ENCODE measurements around the gene SLC31A1. TPM values are rescaled to one million over a fixed set of nuclear protein-coding genes. Genes with fewer than 3 reads are reported as not detected.
"Not testable (repeated sequence)": the region's sequence is repeated elsewhere in the genome, so short reads cannot be mapped to it uniquely, and the experiment has no call there.

Gene SLC31A1
- total RNA-seq, 1 donor from 2014 or later, result 20.0 TPM

DNA sequence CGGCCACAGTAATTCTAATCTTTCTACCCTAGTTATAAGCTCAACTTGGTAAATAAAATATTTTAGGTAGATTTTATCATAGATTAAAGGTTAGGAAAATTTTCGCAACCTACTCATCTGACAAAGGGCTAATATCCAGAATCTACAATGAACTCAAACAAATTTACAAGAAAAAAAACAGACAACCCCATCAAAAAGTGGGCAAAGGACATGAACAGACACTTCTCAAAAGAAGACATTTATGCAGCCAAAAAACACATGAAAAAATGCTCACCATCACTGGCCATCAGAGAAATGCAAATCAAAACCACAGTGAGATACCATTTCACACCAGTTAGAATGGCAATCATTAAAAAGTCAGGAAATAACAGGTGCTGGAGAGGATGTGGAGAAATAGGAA is 28.3 kb downstream of the SLC31A1 start:
- H3K27me3 Mint-ChIP-seq (ENCODE audit: low read depth); H3K27ac Mint-ChIP-seq; DNase-seq (ENCODE audit: low spot score); H3K4me1 Mint-ChIP-seq (ENCODE audit: low read depth); H3K4me3 Mint-ChIP-seq (ENCODE audit: low read depth); intact Hi-C loops (cut with micrococcal nuclease): not testable (repeated sequence)
- Mint-ChIP-seq H3K9me3 (peaks cover 14% of the 10 kb centered on the region), H3K36me3 (ENCODE audit: low read depth) (peaks cover 16% of the 10 kb centered on the region)

GRCh38 chr9:113250807-113251206 is 29.5 kb downstream of the SLC31A1 start:
- Mint-ChIP-seq H3K4me1 (ENCODE audit: low read depth) (no peaks in the 10 kb centered on the region), H3K36me3 (ENCODE audit: low read depth) (peaks cover 16% of the 10 kb centered on the region), H3K27ac (no peak overlapping the region), H3K27me3 (ENCODE audit: low read depth) (no peaks in the 10 kb centered on the region), H3K9me3 (peaks cover 14% of the 10 kb centered on the region), H3K4me3 (ENCODE audit: low read depth) (no peak overlapping the region)
- DNase-seq (ENCODE audit: low spot score), result no peak
- intact Hi-C loops (cut with micrococcal nuclease), result no loop called here

GRCh38 chr9:113254991-113255390 is 33.6 kb downstream of the SLC31A1 start:
- Mint-ChIP-seq H3K4me3 (ENCODE audit: low read depth) (no peak overlapping the region), H3K9me3 (peaks cover 9% of the 10 kb centered on the region), H3K27me3 (ENCODE audit: low read depth) (no peaks in the 10 kb centered on the region), H3K27ac (no peak overlapping the region), H3K4me1 (ENCODE audit: low read depth) (no peaks in the 10 kb centered on the region), H3K36me3 (ENCODE audit: low read depth) (peaks cover 16% of the 10 kb centered on the region)
- no peak for DNase-seq (ENCODE audit: low spot score)
- intact Hi-C loops (cut with micrococcal nuclease), result no loop called here

GRCh38 chr9:113255438-113255837 is 34.1 kb downstream of the SLC31A1 start:
- intact Hi-C loops (cut with micrococcal nuclease), result no loop called here
- Mint-ChIP-seq H3K27ac (no peak overlapping the region), H3K9me3 (peaks cover 9% of the 10 kb centered on the region), H3K4me1 (ENCODE audit: low read depth) (no peaks in the 10 kb centered on the region), H3K27me3 (ENCODE audit: low read depth) (no peaks in the 10 kb centered on the region), H3K36me3 (ENCODE audit: low read depth) (peaks cover 21% of the 10 kb centered on the region), H3K4me3 (ENCODE audit: low read depth) (no peak overlapping the region)
- no peak for DNase-seq (ENCODE audit: low spot score)

DNA sequence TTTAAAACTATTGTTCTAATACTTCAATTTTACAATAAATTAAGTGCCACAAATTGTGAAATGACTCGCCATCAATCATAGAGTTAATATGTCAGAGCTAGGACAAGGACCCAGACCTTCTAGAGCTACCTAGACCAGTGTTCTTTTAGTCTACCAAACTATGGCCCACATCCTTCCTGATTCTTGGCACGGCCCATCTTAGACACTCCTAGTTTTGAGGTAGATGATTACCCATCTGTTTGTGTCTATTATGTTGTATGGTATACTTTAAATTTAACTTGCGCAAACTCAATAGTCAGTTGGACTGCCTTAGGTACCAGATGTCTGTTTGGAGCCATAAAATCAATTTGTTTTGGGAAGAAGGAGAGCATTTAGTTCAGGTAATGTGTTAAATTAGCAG is 36.5 kb downstream of the SLC31A1 start:
- intact Hi-C loops (cut with micrococcal nuclease), result no loop called here
- H3K4me3 Mint-ChIP-seq (ENCODE audit: low read depth), result no peak overlapping the region
- DNase-seq (ENCODE audit: low spot score), result no peak
- H3K36me3 Mint-ChIP-seq (ENCODE audit: low read depth), result peaks cover 33% of the 10 kb centered on the region
- H3K9me3 Mint-ChIP-seq, result no peaks in the 10 kb centered on the region
- H3K27me3 Mint-ChIP-seq (ENCODE audit: low read depth), result no peaks in the 10 kb centered on the region
- no peaks in the 10 kb centered on the region for H3K4me1 Mint-ChIP-seq (ENCODE audit: low read depth)
- H3K27ac Mint-ChIP-seq, result no peak overlapping the region

GRCh38 chr9:113258282-113258681 is 36.9 kb downstream of the SLC31A1 start:
- intact Hi-C loops (cut with micrococcal nuclease), result no loop called here
- H3K4me1 Mint-ChIP-seq (ENCODE audit: low read depth), result no peaks in the 10 kb centered on the region
- DNase-seq (ENCODE audit: low spot score), result no peak
- peaks cover 33% of the 10 kb centered on the region for H3K36me3 Mint-ChIP-seq (ENCODE audit: low read depth)
- H3K27me3 Mint-ChIP-seq (ENCODE audit: low read depth), result no peaks in the 10 kb centered on the region
- H3K9me3 Mint-ChIP-seq, result no peaks in the 10 kb centered on the region
- H3K4me3 Mint-ChIP-seq (ENCODE audit: low read depth), result no peak overlapping the region
- no peak overlapping the region for H3K27ac Mint-ChIP-seq

GRCh38 chr9:113261917-113262671 is 40.8 kb downstream of the SLC31A1 start:
- no peak overlapping the region for H3K4me3 Mint-ChIP-seq (ENCODE audit: low read depth)

DNA sequence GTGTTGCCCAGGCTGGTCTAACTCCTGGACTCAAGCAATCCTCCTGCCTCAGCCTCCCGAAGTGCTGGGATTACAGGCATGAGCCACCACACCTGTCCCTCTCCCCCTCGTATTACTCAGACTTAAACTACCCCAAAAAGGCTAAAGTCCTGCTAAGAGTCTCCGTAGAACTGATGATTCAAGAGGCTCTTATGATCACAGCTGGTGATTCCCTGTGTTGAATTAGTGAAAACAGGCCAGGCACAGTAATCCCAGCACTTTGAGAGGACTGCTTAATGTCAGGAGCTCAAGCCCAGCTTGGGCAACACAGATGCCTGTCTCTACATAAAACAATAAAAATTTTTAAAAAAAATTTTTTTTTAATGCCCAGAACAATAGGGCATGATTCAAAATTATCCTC is 44.8 kb downstream of the SLC31A1 start:
- intact Hi-C loops (cut with micrococcal nuclease), result no loop called here
- Mint-ChIP-seq H3K27ac (no peak overlapping the region), H3K4me1 (ENCODE audit: low read depth) (peaks cover 9% of the 10 kb centered on the region), H3K27me3 (ENCODE audit: low read depth) (no peaks in the 10 kb centered on the region), H3K4me3 (ENCODE audit: low read depth) (no peak overlapping the region), H3K36me3 (ENCODE audit: low read depth) (peaks cover 51% of the 10 kb centered on the region), H3K9me3 (no peaks in the 10 kb centered on the region)
- no peak for DNase-seq (ENCODE audit: low spot score)

More at GRCh38 chr9:113261917-113262671, 40.8 kb downstream of the SLC31A1 start:
- no peaks in the 10 kb centered on the region for H3K27me3 Mint-ChIP-seq (ENCODE audit: low read depth)
- H3K9me3 Mint-ChIP-seq, result no peaks in the 10 kb centered on the region
- intact Hi-C loops (cut with micrococcal nuclease), result no loop called here
- no peaks in the 10 kb centered on the region for H3K4me1 Mint-ChIP-seq (ENCODE audit: low read depth)
- no peak overlapping the region for H3K27ac Mint-ChIP-seq
- no peak for DNase-seq (ENCODE audit: low spot score)
- peaks cover 40% of the 10 kb centered on the region for H3K36me3 Mint-ChIP-seq (ENCODE audit: low read depth)

DNA sequence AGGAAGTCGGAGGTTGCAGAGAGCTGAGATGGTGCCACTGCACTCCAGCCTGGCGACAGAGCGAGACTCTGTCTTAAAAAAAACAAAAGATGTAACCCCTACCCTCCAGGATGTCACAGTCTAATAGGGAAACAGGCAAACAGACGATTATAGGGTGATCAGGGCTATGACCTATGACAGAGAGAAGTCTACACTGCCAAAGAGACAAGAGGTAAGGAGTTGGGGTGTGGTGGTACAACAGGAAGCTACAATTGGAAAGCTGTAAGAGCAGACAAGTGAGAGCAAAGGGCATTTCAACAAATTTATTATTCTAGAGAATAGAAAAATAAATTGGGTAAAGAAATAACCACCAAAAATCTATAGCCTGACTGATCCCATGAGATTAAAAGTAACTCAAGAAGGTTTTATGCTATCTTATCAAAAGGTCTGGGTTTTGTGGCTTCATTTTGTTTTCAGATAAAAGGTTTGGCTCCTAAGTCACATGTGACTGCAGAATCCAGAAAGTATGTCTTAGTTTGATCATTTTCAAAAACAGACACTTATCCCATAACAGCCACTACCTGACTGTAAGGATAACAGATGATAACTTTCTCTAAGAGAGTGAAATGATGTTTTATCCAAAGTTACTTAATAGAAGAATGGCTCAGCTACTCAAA is 46.7 kb downstream of the SLC31A1 start:
- Mint-ChIP-seq H3K27ac (peak overlapping the region; percentile 31), H3K4me3 (ENCODE audit: low read depth) (no peak overlapping the region), H3K4me1 (ENCODE audit: low read depth) (peaks cover 9% of the 10 kb centered on the region), H3K36me3 (ENCODE audit: low read depth) (peaks cover 55% of the 10 kb centered on the region), H3K27me3 (ENCODE audit: low read depth) (no peaks in the 10 kb centered on the region), H3K9me3 (no peaks in the 10 kb centered on the region)
- intact Hi-C loops (cut with micrococcal nuclease), result no loop called here
- DNase-seq (ENCODE audit: low spot score), result no peak

- H3K27me3 Mint-ChIP-seq (ENCODE audit: low read depth), result no peaks in the 10 kb centered on the region
- H3K4me1 Mint-ChIP-seq (ENCODE audit: low read depth), result peaks cover 17% of the 10 kb centered on the region
- peaks cover 59% of the 10 kb centered on the region for H3K36me3 Mint-ChIP-seq (ENCODE audit: low read depth)
- H3K9me3 Mint-ChIP-seq, result no peaks in the 10 kb centered on the region
- no peak for DNase-seq (ENCODE audit: low spot score)
- no peak overlapping the region for H3K4me3 Mint-ChIP-seq (ENCODE audit: low read depth)
- H3K27ac Mint-ChIP-seq, result peak overlapping the region; percentile 81
- intact Hi-C loops (cut with micrococcal nuclease), result loop anchor here (1.0 kb wide), 1 partner anchor 49 kb away; no protein-coding TSS in a partner anchor
These were observed 48.0 kb downstream of the SLC31A1 start for GRCh38 chr9:113269355-113269754.

- Mint-ChIP-seq H3K9me3 (no peaks in the 10 kb centered on the region), H3K4me1 (ENCODE audit: low read depth) (peaks cover 17% of the 10 kb centered on the region), H3K36me3 (ENCODE audit: low read depth) (peaks cover 59% of the 10 kb centered on the region), H3K4me3 (ENCODE audit: low read depth) (no peak overlapping the region), H3K27ac (peak overlapping the region; percentile 81), H3K27me3 (ENCODE audit: low read depth) (no peaks in the 10 kb centered on the region)
- no peak for DNase-seq (ENCODE audit: low spot score)
- intact Hi-C loops (cut with micrococcal nuclease), result loop anchor here (1.0 kb wide), 1 partner anchor 50 kb away; no protein-coding TSS in a partner anchor
These were observed 48.5 kb downstream of the SLC31A1 start for GRCh38 chr9:113269871-113270270.

GRCh38 chr9:113274474-113275156 is 53.3 kb downstream of the SLC31A1 start:
- intact Hi-C loops (cut with micrococcal nuclease), result loop anchor here (1.0 to 2.0 kb wide), 10 partner anchors 34 to 384 kb away; partner anchors contain the start of genes ALAD, C9orf43, FKBP15 and HDHD3

More at GRCh38 chr9:113274474-113275156, 53.3 kb downstream of the SLC31A1 start:
- H3K4me3 Mint-ChIP-seq (ENCODE audit: low read depth), result no peak overlapping the region
- no peaks in the 10 kb centered on the region for H3K9me3 Mint-ChIP-seq
- H3K27me3 Mint-ChIP-seq (ENCODE audit: low read depth), result no peaks in the 10 kb centered on the region
- peaks cover 51% of the 10 kb centered on the region for H3K36me3 Mint-ChIP-seq (ENCODE audit: low read depth)
- H3K27ac Mint-ChIP-seq, result no peak overlapping the region
- H3K4me1 Mint-ChIP-seq (ENCODE audit: low read depth), result peaks cover 28% of the 10 kb centered on the region
- no peak for DNase-seq (ENCODE audit: low spot score)

Data from activated T-helper 2 cell treated with anti-CD3 and anti-CD28 coated beads, Interferon-gamma antibody, Interleukin-2, Interleukin-4, amounts not matched to agents 10 μg/mL and 5 μg/mL and 100 μg/mL, durations not matched to agents 14 hours and 24 hours and 36 hours (primary cell).